AG09319 (cell line): ENCODE results near the gene TPRN.

ENCODE experiments used
- DNase-seq: peaks from one replicate; pipeline ENCODE4 v3.0.0-alpha.2; 2010; ENCODE audit warnings: low read depth; ENCODE audit errors: extremely low read depth
- TF ChIP-seq, protein P1 (sequence below): IDR thresholded peaks from 2 replicates; pipeline ENCODE4 v1.5.1; 2011; ENCODE audit warnings: low read depth, mild to moderate bottlenecking, inconsistent platforms, low read length, moderate library complexity

The TPRN gene

GRCh38 chr9:137232510-137232909 lies 32.0 kb upstream of the TPRN start:
- TF ChIP-seq, protein P1, sequence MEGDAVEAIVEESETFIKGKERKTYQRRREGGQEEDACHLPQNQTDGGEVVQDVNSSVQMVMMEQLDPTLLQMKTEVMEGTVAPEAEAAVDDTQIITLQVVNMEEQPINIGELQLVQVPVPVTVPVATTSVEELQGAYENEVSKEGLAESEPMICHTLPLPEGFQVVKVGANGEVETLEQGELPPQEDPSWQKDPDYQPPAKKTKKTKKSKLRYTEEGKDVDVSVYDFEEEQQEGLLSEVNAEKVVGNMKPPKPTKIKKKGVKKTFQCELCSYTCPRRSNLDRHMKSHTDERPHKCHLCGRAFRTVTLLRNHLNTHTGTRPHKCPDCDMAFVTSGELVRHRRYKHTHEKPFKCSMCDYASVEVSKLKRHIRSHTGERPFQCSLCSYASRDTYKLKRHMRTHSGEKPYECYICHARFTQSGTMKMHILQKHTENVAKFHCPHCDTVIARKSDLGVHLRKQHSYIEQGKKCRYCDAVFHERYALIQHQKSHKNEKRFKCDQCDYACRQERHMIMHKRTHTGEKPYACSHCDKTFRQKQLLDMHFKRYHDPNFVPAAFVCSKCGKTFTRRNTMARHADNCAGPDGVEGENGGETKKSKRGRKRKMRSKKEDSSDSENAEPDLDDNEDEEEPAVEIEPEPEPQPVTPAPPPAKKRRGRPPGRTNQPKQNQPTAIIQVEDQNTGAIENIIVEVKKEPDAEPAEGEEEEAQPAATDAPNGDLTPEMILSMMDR = no peak
- DNase-seq = no peak

DNA sequence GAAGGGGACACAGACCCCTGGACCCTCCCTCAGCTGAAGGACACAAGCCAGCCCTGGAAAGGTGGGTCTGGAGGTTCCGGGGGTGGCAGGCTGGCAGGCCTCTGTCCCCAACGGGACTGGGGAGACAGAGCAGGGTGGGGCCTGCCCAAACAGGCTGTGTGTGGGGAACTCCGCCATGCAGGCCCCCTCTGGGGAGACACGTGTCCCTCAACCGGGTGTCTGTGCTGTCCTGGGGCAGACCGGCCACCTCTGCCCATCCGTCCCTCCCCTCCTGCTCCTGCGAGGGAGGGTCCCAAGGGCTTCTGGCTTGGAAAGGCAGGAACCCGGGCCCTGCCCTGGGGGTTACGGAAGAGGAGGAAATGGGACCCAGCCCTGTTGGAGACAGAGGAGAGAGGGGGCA lies 31.6 kb upstream of the TPRN start:
- no peak for DNase-seq
- TF ChIP-seq, protein P1 = no peak

GRCh38 chr9:137231372-137232039 lies 31.0 kb upstream of the TPRN start:
- TF ChIP-seq, protein P1 = no peak
- no peak for DNase-seq

GRCh38 chr9:137230705-137231371 lies 30.3 kb upstream of the TPRN start, which contains the start of gene SLC34A3:
TSS of gene SLC34A3 (plus strand) at chr9:137230901. CDS start at chr9:137231703, 802 bp downstream.
- TF ChIP-seq, protein P1 = no peak
- DNase-seq = no peak

DNA sequence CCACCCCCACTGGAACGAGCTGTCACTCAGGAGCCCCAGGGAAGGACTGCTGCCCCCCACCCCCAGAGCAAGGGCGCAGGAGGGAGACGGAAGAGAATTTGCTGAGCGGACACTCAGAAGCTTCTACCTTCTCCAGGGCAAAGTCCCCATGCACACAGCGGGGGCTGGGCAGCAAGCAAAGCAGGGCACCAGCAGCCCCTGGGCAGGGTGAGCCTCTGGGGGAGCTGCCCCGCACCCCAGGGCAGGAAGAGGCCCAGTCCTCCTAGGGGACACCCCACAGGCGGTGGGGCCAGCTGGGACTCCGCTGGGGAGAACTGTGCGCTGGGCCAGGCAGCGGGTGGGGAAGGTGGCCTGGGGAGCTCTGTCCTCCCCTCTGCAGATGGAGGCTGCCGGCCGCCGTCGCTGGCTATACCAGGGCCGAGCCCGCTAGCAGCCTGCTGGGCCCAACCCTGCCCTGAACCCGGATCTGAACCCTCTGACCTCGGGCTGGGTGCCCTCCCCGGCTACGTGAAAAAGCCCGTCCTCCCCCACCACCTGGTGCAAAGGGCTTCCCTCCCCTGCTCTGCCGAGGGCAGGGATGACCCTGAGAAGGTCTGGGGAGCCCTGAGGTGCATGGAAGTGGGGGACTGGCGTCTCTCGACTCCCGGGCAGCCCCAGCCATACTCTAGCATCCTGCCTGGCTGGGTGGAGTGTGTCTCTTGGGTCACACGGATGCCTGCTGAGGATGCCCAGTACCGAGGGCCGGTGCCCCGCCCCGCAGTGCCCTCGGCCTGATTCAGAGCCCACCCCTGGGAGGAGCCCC lies 29.6 kb upstream of the TPRN start:
- TF ChIP-seq, protein P1 = no peak
- DNase-seq = no peak

DNA sequence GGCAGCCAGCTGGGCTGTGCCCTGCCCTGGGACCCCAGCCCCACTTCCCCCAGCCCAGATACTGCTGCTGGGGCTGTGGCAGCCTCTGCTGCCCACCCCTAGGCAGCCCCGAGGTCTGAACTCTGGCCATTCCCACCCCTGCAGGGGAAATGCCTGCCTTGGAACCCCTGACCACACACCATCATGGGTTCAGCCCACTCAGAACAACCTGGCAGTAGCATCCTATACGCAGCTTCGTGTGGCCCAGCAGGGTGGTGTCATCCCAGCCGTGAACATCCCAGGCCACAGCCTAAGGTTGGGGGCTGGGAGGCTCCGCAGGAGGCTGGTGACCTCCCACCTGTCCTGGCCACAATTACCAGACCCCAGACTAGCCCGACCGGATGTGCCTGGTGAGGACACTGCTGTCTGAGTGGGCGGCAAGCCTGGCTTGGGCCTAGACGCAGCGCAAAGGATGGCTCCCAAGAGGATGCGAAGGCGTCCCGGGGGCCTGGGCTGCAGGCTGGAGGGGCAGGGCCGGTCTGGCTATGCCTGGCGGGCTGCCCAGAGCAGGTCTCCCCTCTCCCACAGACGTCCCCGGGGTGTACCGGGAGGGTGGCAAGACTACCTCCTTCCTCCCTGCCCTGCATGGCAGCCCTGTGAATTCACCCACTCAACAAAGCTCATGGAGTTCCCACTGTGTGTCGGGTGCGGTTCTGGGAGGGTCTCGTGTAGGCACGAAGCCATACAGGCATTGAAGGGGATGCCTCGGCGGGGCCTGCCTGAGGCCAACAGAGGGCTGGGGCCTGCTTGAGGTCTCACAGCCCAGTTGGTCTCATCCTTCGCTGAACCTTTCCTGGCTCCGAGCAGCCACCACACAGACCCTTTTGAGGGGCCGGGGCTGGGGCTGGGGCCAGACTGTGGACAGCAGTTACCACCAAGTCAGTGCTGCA lies 28.7 kb upstream of the TPRN start:
- no peak for DNase-seq
- TF ChIP-seq, protein P1 = no peak
